SW 1271 (cell line): Measurements from ENCODE around the gene BCAR3.
"Not testable (repeated sequence)": the region's sequence is repeated elsewhere in the genome, so short reads cannot be mapped to it uniquely, and the experiment has no call there.

Experiments
- DNase-seq, 2 experiments: peaks; one replicate each; lab custom pipeline; 2025; lab: John Stamatoyannopoulos, UW

BCAR3 gene

GRCh38 chr1:93577536-93578432 lies 103.9 kb downstream of the BCAR3 start:
- no peak for DNase-seq

GRCh38 chr1:93576746-93577145 lies 104.9 kb downstream of the BCAR3 start:
- DNase-seq = no peak

GRCh38 chr1:93576346-93576745 lies 105.3 kb downstream of the BCAR3 start:
- no peak for DNase-seq

- no peak for DNase-seq
These were observed 105.9 kb downstream of the BCAR3 start for GRCh38 chr1:93575621-93576284.

- no peak for DNase-seq
These were observed 106.6 kb downstream of the BCAR3 start for GRCh38 chr1:93574991-93575390.

- no peak for DNase-seq
These were observed 107.1 kb downstream of the BCAR3 start for GRCh38 chr1:93574511-93574910.

- DNase-seq = no peak
These were observed 107.6 kb downstream of the BCAR3 start for GRCh38 chr1:93573940-93574469.

- no peak for DNase-seq
These were observed 109.9 kb downstream of the BCAR3 start for GRCh38 chr1:93571623-93572310.

- DNase-seq = no peak
These were observed 112.1 kb downstream of the BCAR3 start for GRCh38 chr1:93569489-93569888.

- DNase-seq = no peak
These were observed 114.2 kb downstream of the BCAR3 start for GRCh38 chr1:93567255-93567918.

GRCh38 chr1:93566227-93566626 lies 115.4 kb downstream of the BCAR3 start:
- no peak for DNase-seq

- no peak for DNase-seq
These were observed 116.0 kb downstream of the BCAR3 start for GRCh38 chr1:93565496-93566206.

GRCh38 chr1:93559695-93560094 lies 121.9 kb downstream of the BCAR3 start:
- no peak for DNase-seq

GRCh38 chr1:93559045-93559444 lies 122.6 kb downstream of the BCAR3 start:
- no peak for DNase-seq

GRCh38 chr1:93556291-93556690 lies 125.3 kb downstream of the BCAR3 start:
- DNase-seq = no peak

- DNase-seq = no peak
These were observed 126.5 kb downstream of the BCAR3 start for GRCh38 chr1:93554883-93555872.

- not testable (repeated sequence) for DNase-seq
These were observed 127.6 kb downstream of the BCAR3 start for GRCh38 chr1:93553886-93554490.

- peak in 1 of 2 experiments; percentile 26 for DNase-seq
These were observed 128.7 kb downstream of the BCAR3 start for GRCh38 chr1:93552741-93553455.

GRCh38 chr1:93549811-93550210 lies 131.8 kb downstream of the BCAR3 start:
- no peak for DNase-seq
